OCI-LY7 (cell line): ENCODE results near the gene VIPR2. TPM values are rescaled to one million over a fixed set of nuclear protein-coding genes. Genes with fewer than 3 reads are reported as not detected.

Source experiments
- BruUV-seq: library from RNA; stranded (reverse); fragments of 400-500 nt; replicated peaks from 2 replicates; lab custom pipeline; 2021; lab: Mats Ljungman, UMichigan
- CTCF ChIA-PET: fragments of 300-600 bp; sonication (Branson Sonifier 250); formaldehyde crosslinking; loops from one replicate; lab custom pipeline; 2022; ENCODE audit warnings: antibody characterized with exemption; ENCODE audit not compliant: unreplicated experiment; lab: Charles Lee
- POLR2A ChIA-PET: fragments of 300-600 bp; sonication (Branson Sonifier 250); formaldehyde crosslinking; loops from one replicate; lab custom pipeline; 2022; ENCODE audit warnings: antibody characterized with exemption; lab: Charles Lee
- DNase-seq: peaks from one replicate; pipeline ENCODE4 v3.0.0-alpha.2; 2015; ENCODE audit warnings: low spot score
- H2AFZ ChIP-seq: fragments of 200-600 bp; sonication (generic), shearing (Covaris generic); 2 replicates; pipeline ENCODE4 v1.6.1; 2014; ENCODE audit warnings: mild to moderate bottlenecking, antibody characterized with exemption, low read length, moderate library complexity
- H3K27ac ChIP-seq: fragments of 200-600 bp; sonication (generic); 2 replicates; pipeline ENCODE4 v1.5.1; 2014; ENCODE audit warnings: mixed run types, low read depth, mild to moderate bottlenecking, moderate library complexity, low read length, inconsistent platforms; ENCODE audit not compliant: poor library complexity, severe bottlenecking
- H3K36me3 ChIP-seq: fragments of 200-600 bp; sonication (generic); 2 replicates; pipeline ENCODE4 v1.6.1; 2014; ENCODE audit warnings: mild to moderate bottlenecking, antibody characterized with exemption, low read length, moderate library complexity, mixed read lengths; ENCODE audit not compliant: insufficient read depth
- H3K4me1 ChIP-seq: fragments of 200-600 bp; sonication (generic); 2 replicates; pipeline ENCODE4 v1.5.1; 2014; ENCODE audit warnings: mild to moderate bottlenecking, low read length; ENCODE audit not compliant: insufficient read depth, poor library complexity, severe bottlenecking
- H3K4me2 ChIP-seq: fragments of 200-600 bp; sonication (generic); 2 replicates; pipeline ENCODE4 v1.6.1; 2014; ENCODE audit warnings: mild to moderate bottlenecking, low read length
- H3K4me3 ChIP-seq: fragments of 200-600 bp; sonication (generic); 2 replicates; pipeline ENCODE4 v1.5.1; 2014; ENCODE audit warnings: mild to moderate bottlenecking, low read depth, low read length; ENCODE audit not compliant: poor library complexity, severe bottlenecking
- H3K79me2 ChIP-seq: fragments of 200-600 bp; sonication (generic); 2 replicates; pipeline ENCODE4 v1.6.1; 2016; ENCODE audit warnings: low read depth, mild to moderate bottlenecking, low read length, moderate library complexity, mixed read lengths; ENCODE audit not compliant: insufficient read depth
- H3K9me2 ChIP-seq: fragments of 200-600 bp; sonication (generic); 2 replicates; pipeline ENCODE4 v1.6.1; 2016; ENCODE audit warnings: mild to moderate bottlenecking, low read length, mixed read lengths; ENCODE audit not compliant: insufficient read depth
- H3K9me3 ChIP-seq: fragments of 200-600 bp; sonication (generic); 2 replicates; pipeline ENCODE4 v1.6.1; 2014; ENCODE audit warnings: mild to moderate bottlenecking, mixed run types, low read length, mixed read lengths
- H4K20me1 ChIP-seq: fragments of 200-600 bp; sonication (generic); 2 replicates; pipeline ENCODE4 v1.6.1; 2014; ENCODE audit warnings: mild to moderate bottlenecking, antibody characterized with exemption, low read length, moderate library complexity, mixed read lengths; ENCODE audit not compliant: insufficient read depth
- CTCF ChIP-seq: fragments of 200-600 bp; sonication (generic); conservative IDR thresholded peaks from 2 replicates; pipeline ENCODE4 v1.5.1; 2014; ENCODE audit warnings: mild to moderate bottlenecking, antibody characterized with exemption, low read length, moderate library complexity, mixed read lengths
- EZH2phosphoT487 ChIP-seq: fragments of 200-600 bp; sonication (generic); IDR thresholded peaks from 2 replicates; pipeline ENCODE4 v1.6.1; 2018; ENCODE audit warnings: low read depth, borderline replicate concordance, mild to moderate bottlenecking, mixed run types, antibody characterized with exemption, low read length, moderate library complexity, mixed read lengths
- intact Hi-C: fragments of 100-400 bp; cut with micrococcal nuclease; formaldehyde crosslinking; loops from one replicate; pipeline ENCODE4 v1.10.0; 2022; ENCODE audit not compliant: unreplicated experiment
- total RNA-seq, 2 experiments: library from RNA; depleted of rRNA in 1 of 2; stranded (reverse); fragments of >200 nt in 1 of 2; shearing (Covaris generic) in 1 of 2; gene quantifications; 2 replicates each; pipeline ENCODE4 v1.2.3, GENCODE V29; 2014 to 2022

VIPR2 gene
- total RNA-seq, 2 experiments from 2014 or later, result not detected

GRCh38 chr7:159091041-159091440, 53.6 kb downstream of the VIPR2 start:
- BruUV-seq, result no TSS peak
- no peak for TF ChIP-seq EZH2phosphoT487
- no peak for TF ChIP-seq CTCF
- H3K4me2 ChIP-seq, result no peak overlapping the region
- DNase-seq, result no peak
- no peaks in the 10 kb centered on the region for H3K9me2 ChIP-seq
- H3K79me2 ChIP-seq, result no peaks in the 10 kb centered on the region
- POLR2A ChIA-PET, result no interaction called here
- no peak overlapping the region for H2AFZ ChIP-seq
- no peaks in the 10 kb centered on the region for H4K20me1 ChIP-seq
- H3K27ac ChIP-seq, result no peak overlapping the region
- no peaks in the 10 kb centered on the region for H3K4me1 ChIP-seq
- no peaks in the 10 kb centered on the region for H3K36me3 ChIP-seq
- CTCF ChIA-PET, result no interaction called here
- intact Hi-C loops, result no loop called here
- H3K4me3 ChIP-seq, result no peak overlapping the region
- no peaks in the 10 kb centered on the region for H3K9me3 ChIP-seq

- no TSS peak for BruUV-seq
- TF ChIP-seq EZH2phosphoT487 (no peak), CTCF (no peak)
- no peak for DNase-seq
- ChIA-PET CTCF (no interaction called here), POLR2A (no interaction called here)
- Histone ChIP-seq H2AFZ (no peak overlapping the region), H3K27ac (no peak overlapping the region), H3K79me2 (no peaks in the 10 kb centered on the region), H3K4me2 (no peak overlapping the region), H3K4me1 (no peaks in the 10 kb centered on the region), H4K20me1 (no peaks in the 10 kb centered on the region), H3K9me2 (no peaks in the 10 kb centered on the region), H3K9me3 (no peaks in the 10 kb centered on the region), H3K36me3 (no peaks in the 10 kb centered on the region), H3K4me3 (no peak overlapping the region)
- intact Hi-C loops, result no loop called here
Measured at GRCh38 chr7:159088016-159088865, 56.4 kb downstream of the VIPR2 start.

- Histone ChIP-seq H3K79me2 (no peaks in the 10 kb centered on the region), H3K4me2 (no peak overlapping the region), H3K36me3 (no peaks in the 10 kb centered on the region), H4K20me1 (no peaks in the 10 kb centered on the region), H2AFZ (no peak overlapping the region), H3K4me3 (no peak overlapping the region), H3K27ac (no peak overlapping the region), H3K9me2 (no peaks in the 10 kb centered on the region), H3K9me3 (no peaks in the 10 kb centered on the region), H3K4me1 (no peaks in the 10 kb centered on the region)
- ChIA-PET POLR2A (no interaction called here), CTCF (interaction anchor here (0.6 kb wide), 1 partner anchor 1383 kb away, joined by 3 read pairs; no protein-coding TSS in a partner anchor)
- BruUV-seq, result no TSS peak
- DNase-seq, result no peak
- intact Hi-C loops, result no loop called here
- TF ChIP-seq CTCF (no peak), EZH2phosphoT487 (no peak)
Measured at GRCh38 chr7:159086301-159086925, 58.3 kb downstream of the VIPR2 start.
